GM18907 (cell line): Measurements from ENCODE around the gene HAGH.
"Not testable (repeated sequence)": the region's sequence is repeated elsewhere in the genome, so short reads cannot be mapped to it uniquely, and the experiment has no call there.

Source experiments
- ATAC-seq: cut with Tn5 transposase; IDR thresholded peaks from one replicate; pipeline ENCODE4 v1.9.1; 2021; ENCODE audit warnings: mild to moderate bottlenecking, moderate library complexity; ENCODE audit not compliant: unreplicated experiment

The HAGH gene

DNA sequence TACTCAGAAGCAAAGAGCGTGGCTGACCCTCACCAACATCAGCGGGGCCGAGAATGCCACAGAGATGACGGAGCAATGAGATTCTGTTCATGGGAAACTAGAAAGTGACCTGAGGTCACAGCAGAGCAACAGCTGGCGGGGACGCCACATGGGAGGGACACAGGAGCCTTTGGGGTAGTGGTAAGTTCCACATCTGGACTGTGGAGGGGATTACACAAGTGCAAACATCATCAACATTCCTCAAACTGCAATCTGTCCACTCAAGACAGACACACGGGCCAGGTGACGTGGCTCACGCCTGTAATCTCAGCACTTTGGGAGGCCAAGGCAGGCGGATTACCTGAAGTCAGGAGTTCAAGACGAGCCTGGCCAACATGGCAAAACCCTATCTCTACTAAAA is 11.2 kb downstream of the HAGH start:
- no peak for ATAC-seq

DNA sequence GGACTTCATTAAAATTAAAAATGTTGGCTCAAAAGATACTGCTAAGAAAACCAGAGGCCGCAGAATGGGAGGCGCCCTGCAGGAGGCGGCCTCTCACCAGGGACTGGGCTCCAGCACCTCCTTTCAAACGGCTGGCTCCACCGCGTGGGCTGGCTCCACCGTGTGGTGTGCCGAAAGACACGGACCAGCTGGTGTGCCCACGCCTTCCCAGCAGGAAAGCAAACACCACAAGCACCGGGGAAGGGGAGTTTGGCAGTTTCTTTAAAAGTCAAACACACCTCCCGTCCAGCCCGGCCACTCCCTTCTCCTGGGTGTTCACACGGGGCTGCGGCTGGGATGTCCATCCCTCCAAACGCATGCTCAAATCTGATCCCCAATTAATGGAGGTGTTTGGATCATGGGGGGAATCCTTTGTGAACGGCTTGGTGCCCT is 13.9 kb downstream of the HAGH start:
- no peak for ATAC-seq

DNA sequence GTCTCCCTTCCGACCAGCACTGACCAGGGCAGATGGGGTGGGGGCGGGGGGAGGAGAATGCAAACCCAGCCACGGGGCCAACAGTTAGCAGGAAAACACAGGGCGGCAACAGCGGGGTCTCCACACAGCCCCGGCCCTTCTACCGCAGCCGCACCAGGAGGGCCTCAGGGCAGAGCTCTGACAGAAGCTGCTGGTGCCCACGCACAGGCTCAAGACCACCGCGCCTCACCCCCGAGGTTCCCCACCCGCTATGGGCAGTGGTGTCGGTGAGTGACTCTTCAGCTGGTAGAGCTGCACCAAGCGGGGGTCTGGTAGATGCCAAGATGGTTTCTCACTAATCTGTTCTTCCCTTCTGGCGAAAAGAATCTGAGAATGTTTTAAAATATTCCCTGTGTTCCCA is 16.1 kb downstream of the HAGH start:
- no peak for ATAC-seq

DNA sequence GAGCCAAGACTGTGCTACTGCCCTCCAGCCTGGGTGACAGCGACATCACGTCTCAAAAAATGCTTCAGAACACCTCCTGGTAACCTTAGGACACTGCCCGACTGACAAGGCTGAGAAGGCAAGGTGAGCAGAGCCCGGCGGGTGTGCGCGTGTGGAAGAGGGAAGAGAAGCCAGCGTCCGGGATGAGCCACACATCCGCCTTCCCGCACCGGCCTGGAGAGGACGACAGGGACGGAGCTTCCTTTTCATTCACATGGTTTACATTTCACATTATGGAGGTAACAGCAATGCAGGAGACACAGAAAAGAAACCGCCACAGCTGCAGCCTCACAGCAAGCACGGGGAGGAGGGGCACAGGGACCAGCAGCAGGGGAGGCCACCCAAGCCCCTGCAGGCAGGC is 16.5 kb downstream of the HAGH start:
- ATAC-seq: no peak

DNA sequence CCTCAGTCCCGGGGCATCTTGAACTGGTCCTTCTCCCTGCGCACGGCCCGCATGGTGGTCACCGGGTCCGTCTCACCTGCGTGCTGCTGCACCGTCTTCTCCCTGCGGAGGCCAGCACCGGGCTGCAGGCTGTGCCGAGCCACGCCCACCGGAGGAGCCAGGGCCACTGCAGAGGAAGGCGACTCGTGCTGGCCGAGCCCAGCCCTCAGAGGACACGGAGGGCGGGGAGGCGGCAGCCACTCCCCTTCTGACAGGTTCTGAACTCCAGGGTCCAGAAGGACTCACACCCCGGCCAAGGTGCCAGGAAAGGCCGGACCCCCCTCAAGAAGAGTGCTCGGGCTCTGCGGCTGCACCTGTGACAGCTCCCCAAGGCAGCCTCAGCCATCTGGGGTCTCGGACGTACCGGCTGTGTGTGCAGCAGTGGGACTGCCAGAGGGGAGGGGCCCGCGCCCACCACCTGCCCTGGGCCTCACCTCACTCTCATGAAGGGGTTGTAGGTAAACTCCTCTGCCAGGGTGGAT is 17.3 kb downstream of the HAGH start:
- no peak for ATAC-seq

DNA sequence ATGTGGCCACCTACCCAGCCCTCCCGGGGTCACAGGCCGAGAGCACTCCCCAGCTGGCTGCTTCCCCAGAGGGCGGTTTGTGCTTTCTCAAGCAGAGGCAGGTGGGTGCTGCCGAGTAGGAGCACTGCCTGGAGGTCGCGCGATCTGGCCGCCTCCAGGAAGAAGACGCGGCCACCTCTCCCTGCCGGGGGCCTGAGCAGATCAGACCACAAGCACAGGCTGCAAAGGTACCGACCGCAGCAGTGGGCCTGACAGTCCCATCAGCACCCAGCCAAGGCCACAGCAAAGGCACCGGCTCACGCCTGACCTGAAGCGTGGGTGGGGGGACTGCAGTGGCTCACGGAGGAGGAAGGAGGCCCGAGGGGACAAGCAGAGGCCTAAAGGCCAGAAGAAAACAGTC is 17.9 kb downstream of the HAGH start:
- ATAC-seq: no peak

DNA sequence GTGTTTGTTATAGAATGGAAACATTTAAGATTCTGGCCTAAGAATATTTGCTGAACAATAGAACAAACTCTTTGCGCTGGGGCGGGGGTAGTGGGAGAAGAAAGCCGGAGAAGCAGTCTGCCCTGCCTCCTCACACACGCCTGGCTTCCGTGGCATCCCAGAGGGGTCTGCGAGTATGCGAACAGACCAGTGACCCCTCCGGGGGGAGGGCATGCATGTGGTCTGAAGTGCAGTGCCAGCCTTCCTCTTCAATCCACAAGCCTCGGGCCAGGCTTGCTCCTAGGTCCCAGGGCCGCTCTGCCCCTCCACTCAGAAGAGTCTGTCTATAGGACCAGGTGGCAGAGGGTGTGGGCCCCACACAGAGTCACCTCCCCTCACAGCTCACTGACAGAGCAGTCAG is 19.0 kb downstream of the HAGH start:
- no peak for ATAC-seq

DNA sequence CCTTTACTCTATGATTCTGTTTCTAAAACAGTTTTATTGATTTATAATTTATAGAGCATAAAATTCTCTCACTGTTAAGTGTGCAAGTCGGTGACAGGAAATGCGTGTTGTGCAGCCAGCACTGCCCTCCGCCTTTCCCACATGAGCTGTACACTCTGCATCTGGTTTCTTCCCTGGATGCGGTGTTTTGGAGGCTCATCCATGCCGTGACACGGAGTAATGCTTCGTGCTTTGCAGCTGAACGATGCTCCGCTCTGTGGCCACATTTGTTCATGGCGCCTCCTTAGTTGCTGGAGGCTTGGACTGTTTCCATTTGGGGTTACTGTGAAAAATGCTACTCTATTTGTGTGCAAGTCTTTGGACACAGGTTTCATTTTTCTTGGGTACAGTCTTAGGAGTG is 25.9 kb downstream of the HAGH start:
- no peak for ATAC-seq

DNA sequence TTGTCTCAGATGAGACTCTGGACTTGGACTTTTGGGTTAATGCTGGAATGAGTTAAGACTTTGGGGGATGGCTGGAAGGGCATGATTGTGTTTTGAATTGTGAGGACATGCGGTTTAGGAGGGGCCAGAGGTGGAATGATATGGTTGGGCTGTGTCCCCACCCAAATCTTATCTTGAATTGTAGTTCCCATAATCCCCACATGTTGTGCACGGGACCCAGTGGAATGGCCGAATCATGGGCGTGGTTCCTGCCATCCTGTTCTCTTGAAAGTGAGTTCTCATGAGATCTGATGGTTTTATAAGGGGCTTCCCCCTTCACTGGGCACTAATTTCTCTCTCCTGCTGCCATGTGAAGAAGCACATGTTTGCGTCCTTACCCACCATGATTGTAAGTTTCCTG is 27.4 kb downstream of the HAGH start:
- ATAC-seq: not testable (repeated sequence)

DNA sequence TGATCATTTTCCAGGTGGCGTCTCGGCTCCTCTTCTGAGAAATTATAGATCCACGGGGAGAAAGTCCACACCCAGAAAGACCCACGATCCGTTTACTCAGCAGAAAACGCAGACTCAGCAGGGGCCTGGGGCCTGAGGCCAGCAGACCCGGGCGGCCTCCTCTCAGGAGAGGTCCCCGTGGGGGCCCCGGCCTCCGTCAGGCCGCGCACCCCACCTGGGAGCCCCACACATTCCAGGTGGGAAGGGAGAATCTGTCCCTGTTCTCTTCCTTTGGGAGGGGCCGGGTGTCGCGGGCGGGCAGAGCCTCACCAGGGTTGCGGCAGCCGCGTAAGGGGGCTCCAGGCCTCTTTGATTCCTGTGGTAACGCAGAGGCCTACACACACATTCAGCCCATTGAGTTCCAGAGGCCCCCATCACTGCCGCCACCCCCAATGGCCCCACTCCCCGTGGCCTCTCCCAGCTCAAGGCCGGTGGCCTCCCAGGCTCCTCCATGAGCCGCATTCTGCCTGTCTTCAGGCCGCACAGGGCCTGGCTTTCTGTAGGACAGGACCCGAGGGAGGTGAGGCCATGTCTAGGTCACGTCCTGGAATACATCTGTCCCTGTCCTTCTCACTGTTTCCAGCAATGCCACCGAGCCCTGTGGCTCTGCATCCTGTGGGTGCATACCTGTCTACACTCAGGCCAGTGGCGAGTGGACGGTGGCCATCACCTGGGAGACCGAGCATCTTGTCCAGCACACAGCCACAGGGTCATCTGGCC is 31.5 kb downstream of the HAGH start:
- no peak for ATAC-seq

DNA sequence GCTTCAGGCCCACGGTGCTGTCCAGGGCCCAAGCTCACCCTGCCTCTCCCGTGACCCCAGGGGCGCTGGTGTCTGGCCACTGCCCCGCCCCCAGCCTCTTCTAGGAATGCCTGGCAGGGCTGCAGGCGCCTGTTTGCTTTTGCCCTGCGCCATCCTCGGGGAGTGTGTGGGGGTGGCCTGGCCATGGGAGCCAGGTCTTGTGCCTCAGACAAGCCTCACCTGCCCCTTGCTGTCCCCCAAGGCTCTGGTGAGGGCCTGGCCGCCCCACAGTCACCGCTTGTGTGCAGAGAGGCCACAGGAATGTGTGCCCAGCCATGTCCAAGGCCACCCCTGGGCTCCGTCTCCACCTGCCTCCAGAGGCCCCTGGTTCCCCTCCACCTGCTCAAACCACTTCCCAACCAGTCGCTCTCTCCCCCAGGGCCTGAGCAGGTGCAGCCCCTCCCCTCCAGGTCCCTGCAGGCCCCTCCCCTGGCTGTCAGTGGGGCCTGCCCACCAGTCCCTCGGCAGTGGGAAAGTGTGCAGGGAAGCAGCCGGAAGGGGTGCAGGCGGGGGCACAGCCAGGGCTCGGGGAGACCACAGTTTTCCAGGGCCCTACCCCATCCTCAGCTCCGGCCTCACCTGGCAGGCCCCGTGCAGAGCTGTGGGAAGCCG is 32.3 kb downstream of the HAGH start:
- ATAC-seq: no peak

DNA sequence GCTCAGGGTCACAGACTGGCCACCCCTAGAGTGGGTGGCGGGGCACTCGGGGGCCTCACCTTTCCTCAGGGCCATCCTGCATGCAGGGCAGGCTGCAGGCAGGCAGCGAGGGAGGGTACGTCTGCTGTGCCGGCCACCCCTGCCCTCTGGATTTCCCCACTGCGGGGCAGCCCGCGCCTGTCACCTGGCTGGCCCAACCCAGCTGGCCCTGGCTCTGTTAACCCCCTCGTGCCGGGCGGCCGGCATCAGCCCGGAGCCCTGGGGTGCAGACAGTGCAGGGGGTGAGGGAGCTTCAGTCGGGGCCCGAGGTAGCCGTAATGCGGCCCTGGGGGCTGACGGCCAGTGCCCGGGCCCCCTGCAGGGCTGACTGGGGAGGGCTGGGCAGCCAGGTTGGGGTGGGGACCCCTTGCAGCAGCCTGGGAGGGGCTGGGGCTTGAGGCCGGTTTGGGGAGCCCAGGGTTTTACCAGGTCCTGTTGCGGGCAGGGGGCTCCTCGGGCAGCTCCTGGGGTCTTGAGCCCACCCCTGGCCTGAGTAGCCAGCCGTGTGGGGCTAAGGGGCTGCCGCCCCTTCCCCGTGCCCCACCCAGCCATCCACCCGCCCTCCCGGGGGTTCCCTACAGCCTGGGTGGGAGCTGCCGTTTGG is 32.9 kb downstream of the HAGH start, which contains the start of gene IGFALS:
IGFALS (minus strand) TSS at position 128 of the 643 bp plus-strand sequence; CDS start at position 75, 53 bp downstream.
- no peak for ATAC-seq

DNA sequence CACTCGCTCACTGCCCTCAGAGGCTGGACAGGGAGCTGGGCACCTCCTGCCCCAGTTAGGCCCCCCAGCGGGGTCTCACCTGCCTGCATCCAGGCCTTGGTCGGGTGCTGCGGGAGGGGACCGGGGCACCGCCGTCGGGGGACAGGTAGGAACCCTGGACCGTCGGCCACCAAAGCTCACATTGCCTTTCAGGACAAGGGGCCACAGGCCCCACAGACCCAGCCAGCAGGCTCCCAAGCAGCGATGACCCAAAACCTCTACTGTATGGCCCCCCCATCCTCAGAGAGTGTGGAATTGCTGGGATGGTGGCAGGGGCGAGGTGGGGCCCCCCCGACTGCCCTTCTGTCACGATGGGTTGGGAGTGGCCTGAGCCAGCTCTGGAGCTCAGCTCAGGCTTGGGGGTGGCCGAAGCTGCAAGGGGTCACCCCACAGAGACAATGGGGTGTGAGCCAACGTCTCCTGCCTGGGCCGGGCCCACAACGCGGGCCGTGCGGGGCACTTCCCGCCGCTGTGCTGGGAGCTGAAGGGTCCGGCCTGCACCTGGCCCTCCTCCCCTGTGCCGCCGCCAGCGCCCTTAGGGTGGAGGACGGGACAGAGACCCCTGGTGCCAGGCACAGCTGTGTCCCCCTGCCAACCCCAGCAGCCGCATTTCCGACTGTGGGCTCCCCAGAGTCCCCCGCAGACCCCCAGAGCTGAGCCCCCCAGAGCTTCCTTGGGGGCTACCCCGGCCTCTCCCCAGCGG is 33.6 kb downstream of the HAGH start:
- ATAC-seq: no peak

DNA sequence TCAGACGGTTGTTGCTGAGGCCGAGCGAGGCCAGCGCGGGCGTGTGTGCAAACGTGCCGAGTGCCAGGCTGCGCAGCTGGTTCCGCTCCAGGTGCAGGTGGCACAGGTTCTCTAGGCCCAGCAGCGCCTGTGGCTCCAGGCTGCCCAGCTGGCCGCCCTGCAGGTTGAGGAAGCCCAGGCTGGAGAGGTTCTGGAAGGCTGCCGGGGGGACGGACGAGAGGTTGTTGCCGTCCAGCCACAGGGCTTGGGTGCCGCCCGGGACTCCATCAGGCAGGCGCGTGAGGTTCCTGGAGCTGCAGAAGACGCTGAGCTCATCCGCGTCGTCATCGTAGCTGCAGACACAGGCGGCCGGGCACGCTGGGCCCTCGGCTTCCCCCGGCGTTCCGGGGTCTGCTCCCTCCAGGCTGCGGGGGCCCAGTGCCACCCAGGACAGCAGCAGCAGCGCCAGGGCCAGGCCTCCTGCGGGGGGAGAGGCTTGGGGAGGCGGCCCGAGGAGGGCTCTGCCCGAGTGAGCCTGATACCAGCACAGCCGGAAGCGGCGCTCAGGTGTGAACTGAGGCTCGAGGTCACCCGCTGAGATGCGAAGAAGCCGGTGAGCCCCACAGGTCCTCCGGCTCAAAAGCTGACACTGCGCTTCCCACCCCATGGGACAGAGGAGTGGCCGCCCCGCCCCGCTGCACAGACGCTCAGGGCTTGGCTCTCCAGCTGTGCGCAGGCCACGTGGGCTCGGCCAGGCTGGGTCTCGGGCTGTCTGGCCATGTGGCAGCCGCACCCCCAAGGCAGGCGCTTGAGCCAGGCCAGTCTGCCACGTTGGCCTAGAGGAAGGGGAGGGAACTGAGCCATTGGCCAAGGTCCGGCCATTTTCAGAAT is 34.4 kb downstream of the HAGH start:
- no peak for ATAC-seq

DNA sequence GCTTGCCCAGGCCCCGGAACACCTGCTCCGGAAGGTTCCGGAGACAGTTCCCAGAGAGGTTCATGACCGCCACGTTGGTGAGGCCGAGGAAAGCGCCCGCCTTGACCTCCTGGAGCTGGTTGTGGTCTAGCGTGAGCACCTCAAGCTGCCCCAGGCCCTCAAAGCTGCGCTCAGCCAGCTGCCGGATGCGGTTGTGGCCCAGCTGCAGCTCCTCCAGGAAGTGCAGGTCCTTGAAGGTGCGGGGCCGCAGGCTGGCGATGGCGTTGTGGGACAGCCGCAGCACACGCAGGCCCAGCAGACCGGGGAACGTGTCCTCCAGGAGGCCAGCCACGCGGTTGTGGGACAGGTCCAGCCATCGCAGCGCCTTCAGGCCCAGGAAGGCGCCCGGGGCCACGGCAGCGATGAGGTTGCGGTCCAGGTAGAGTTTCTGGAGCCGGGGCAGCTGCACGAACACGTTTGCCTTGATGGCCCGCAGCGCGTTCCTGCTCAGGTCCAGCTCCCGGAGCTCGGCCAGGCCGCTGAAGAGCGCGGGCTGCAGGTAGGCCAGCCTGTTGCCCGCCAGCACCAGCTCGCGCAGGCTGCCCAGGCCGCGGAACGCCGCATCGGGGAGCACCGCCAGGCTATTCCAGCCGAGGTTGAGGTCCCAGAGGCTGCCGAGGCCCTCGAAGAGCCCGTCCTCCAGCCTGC is 35.2 kb downstream of the HAGH start:
- ATAC-seq: no peak

DNA sequence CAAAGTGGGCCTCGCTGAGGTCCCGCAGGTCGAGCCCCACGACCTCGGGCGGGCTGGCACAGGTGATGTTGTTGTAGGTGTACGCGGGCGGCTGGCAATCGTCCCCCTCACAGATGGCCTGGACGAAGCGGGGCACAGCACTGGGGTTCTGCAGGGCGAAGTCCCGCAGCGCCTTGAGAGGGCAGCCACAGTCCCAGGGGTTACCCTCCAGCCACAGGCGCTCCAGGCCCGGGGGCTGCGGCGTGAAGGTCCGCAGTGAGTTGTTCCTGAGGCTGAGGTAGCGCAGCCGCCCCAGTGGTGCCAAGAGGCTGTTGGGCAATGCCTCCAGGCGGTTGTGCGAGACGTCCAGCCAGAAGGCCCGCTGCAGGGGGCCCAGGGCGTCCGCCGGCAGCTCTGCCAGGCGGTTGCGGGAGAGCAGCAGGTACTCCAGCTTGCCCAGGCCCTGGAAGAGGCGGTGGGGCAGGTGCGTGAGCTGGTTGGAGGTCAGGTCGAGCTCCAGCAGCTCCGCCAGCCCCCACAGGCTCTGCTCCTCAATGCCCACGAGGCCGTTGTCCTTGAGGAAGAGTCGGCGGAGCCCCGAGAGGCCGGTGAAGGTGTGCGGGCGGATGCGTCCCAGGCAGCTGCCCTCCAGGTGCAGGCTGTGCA is 35.9 kb downstream of the HAGH start:
- ATAC-seq: no peak

DNA sequence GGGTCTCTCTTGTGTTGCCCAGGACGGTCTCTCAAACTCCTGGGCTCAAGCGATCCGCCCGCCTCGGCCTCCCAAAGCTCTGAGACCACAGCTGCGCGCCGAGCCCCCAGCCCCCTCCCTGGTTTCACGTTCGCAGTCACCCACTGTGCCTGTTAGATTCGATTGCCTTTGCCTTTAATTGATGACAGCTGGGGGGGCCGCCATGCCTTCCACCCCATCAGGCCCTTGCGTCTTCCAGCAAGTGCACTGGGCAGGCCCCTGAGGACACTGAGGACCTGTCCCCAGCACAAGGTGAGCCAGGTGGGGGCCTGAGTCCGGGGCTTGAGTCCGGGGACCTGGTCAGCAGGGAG is 36.4 kb downstream of the HAGH start:
- ATAC-seq: no peak

DNA sequence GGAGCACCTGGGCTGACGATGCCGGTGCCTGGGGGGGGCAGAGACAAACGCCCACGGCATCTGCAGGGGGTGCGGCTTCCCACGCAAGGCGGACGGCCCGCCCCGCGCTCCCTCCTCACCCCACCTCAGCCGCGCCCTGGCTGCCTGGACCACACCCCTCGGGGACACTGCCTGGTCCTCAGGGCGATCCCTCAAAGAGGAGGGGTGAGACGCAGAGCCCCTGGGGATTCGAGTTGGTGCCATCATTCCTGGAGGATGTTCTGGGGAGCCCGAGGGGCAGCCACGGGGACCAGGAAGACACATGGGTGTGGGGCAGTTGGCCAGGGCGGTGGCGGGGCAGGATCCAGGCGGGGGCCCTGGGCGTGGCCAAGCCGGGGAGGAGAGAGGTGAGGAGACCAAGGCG is 37.0 kb downstream of the HAGH start:
- no peak for ATAC-seq

DNA sequence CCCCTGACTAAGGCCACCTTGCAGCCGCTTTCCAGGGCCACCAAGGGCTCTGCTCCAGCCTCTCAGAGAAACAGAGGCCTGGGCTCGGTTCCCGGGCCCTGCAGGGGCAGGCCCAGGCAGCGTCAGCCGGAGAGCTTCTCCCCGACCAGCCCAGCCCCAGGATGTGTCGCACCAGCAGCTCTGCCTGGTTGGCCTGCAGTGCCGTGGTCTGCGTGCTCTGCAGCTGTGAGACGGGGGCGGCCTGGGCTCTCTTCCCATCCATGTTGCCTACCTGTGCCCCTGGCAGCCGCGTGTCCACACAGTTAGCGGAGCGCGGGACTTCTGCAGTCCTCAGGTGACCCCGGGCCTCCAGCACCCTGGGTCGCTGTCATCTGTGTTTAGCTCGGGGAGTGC is 37.9 kb downstream of the HAGH start:
- no peak for ATAC-seq
